ENCODE results near the gene CFAP300.

CFAP300 gene

GRCh38 chr11:102071497-102072472 is 24.5 kb downstream of the CFAP300 start:
- in situ Hi-C loops (cut with MboI; ENCODE audit: low sequenced_read_pairs), result no loop called here

GRCh38 chr11:102073253-102073652 is 26.0 kb downstream of the CFAP300 start:
- in situ Hi-C loops (cut with MboI; ENCODE audit: low sequenced_read_pairs), result no loop called here

- in situ Hi-C loops (cut with MboI; ENCODE audit: low sequenced_read_pairs), result no loop called here
Measured at GRCh38 chr11:102079625-102080024, 32.4 kb downstream of the CFAP300 start.

GRCh38 chr11:102081313-102081712 is 34.1 kb downstream of the CFAP300 start:
- in situ Hi-C loops (cut with MboI; ENCODE audit: low sequenced_read_pairs), result no loop called here

- in situ Hi-C loops (cut with MboI; ENCODE audit: low sequenced_read_pairs), result no loop called here
Measured at GRCh38 chr11:102085864-102086551, 38.8 kb downstream of the CFAP300 start.

DNA sequence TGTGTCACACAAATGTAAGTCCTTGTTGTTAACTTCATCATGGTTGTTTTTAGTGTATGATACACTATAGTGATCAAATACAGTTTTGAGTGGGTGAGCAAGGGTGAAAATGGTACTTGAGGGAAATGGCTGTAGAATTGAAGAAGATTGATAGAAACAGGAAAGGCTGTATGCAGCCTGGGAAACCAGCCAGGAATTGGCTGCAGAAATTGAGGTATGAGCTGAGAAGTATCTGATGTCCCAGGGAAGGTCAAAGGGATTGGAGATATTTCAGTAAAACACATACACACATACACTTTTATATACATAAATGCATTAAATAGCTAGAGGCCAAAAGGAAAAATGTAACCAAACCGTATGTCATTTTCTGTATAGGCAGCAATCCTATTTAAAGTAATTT is 49.9 kb downstream of the CFAP300 start:
- in situ Hi-C loops (cut with MboI; ENCODE audit: low sequenced_read_pairs), result no loop called here

- in situ Hi-C loops (cut with MboI; ENCODE audit: low sequenced_read_pairs), result no loop called here
Measured at GRCh38 chr11:102099755-102100154, 52.5 kb downstream of the CFAP300 start.

- in situ Hi-C loops (cut with MboI; ENCODE audit: low sequenced_read_pairs), result no loop called here
Measured at GRCh38 chr11:102108734-102109440, 61.6 kb downstream of the CFAP300 start.

DNA sequence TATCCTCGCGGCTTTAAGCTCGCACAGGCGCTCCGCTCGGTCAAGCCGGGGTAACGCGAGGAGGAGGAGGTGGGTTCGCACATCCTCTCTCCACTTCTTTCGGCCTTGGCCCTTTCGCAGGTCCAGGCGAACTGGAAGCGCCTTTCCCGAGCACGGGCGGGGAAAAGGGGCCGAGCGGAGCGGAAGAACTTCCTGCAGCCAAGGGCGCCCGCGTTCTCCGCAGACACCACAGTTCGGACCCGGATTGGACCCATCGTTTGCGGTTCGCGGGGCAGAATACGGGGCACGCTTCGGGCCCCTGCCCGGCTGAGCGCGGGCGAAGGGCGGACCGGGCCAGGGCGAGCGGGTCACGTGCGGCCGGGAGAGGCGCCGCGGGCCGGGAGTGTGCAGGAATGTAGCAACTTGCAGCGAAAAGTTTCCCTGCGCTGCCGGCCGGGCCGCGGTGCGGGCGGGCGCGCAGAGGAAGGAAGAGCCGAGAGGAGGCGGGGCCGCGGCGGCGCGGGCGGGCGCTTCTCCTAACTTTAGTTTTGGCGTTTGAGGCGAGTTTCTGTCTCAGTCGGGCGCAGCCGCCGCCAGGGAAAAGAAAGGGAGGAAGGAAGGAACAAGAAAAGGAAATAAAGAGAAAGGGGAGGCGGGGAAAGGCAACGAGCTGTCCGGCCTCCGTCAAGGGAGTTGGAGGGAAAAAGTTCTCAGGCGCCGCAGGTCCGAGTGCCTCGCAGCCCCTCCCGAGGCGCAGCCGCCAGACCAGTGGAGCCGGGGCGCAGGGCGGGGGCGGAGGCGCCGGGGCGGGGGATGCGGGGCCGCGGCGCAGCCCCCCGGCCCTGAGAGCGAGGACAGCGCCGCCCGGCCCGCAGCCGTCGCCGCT is 62.9 kb downstream of the CFAP300 start, which contains the start of gene YAP1:
Gene YAP1 (plus strand): TSS at position 552 of the 865 bp plus-strand sequence. CDS start 402 bp downstream, outside the sequence.
- in situ Hi-C loops (cut with MboI; ENCODE audit: low sequenced_read_pairs), result no loop called here

GRCh38 chr11:102110761-102111010 is 63.4 kb downstream of the CFAP300 start:
- in situ Hi-C loops (cut with MboI; ENCODE audit: low sequenced_read_pairs), result no loop called here

GRCh38 chr11:102111011-102111786 is 64.0 kb downstream of the CFAP300 start:
- in situ Hi-C loops (cut with MboI; ENCODE audit: low sequenced_read_pairs), result no loop called here

GRCh38 chr11:102111787-102112508 is 64.7 kb downstream of the CFAP300 start:
- in situ Hi-C loops (cut with MboI; ENCODE audit: low sequenced_read_pairs), result no loop called here

DNA sequence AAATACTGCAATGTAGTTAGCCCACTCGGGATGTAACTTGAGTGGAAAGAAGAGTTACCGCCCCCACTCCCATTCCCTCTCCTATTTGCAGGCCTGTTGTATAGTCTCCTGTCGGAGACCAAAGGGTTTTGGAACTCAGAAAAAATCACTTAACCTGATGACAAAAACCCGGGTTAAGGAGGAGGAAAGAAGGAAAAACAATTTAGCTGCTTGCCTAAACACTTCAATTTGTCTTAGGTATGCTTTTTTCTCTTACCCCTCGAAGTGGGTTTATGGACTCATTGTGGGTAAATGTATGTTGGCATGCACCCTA is 65.2 kb downstream of the CFAP300 start:
- in situ Hi-C loops (cut with MboI; ENCODE audit: low sequenced_read_pairs), result no loop called here

DNA sequence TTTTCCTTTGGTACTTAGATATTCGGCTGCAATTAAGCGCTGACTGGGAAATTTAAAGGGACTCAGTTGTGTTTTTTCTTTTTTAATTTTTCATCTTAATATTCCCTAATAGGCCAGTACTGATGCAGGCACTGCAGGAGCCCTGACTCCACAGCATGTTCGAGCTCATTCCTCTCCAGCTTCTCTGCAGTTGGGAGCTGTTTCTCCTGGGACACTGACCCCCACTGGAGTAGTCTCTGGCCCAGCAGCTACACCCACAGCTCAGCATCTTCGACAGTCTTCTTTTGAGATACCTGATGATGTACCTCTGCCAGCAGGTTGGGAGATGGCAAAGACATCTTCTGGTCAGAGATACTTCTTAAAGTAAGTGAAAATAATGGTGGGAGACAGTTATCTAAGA is 66.8 kb downstream of the CFAP300 start:
- in situ Hi-C loops (cut with MboI; ENCODE audit: low sequenced_read_pairs), result no loop called here

- in situ Hi-C loops (cut with MboI; ENCODE audit: low sequenced_read_pairs), result no loop called here
Measured at GRCh38 chr11:102115557-102115956, 68.3 kb downstream of the CFAP300 start.

GRCh38 chr11:102116453-102117205 is 69.4 kb downstream of the CFAP300 start:
- in situ Hi-C loops (cut with MboI; ENCODE audit: low sequenced_read_pairs), result no loop called here

DNA sequence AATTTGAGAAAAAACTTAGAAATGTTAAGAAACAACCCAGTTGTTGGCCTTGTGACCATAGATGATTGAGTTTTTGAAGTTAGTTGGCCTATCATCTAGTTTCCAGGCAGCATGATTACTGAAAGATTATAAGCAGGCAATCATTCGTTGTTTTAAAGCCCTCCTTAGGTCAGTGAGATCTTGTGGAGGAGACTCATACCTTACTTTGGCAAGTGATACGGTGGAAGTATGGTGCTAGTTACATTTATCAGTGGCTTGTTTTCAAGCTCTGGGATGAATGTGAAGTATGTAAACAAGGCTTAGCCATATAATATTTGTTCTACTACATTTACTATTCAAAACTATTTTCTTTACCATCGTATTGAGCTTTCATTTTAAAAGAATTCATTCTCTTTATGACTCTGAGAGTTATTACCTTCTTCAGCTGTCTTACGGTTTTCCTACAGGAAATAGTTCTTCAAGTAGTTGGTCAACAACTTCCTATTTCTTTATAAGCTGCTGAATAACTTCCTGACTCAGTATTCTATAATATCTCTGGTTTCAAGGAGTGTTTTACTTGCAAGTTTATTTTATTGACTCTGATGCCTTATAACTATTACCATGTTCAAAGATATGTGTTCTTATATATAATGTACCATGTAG is 70.4 kb downstream of the CFAP300 start:
- in situ Hi-C loops (cut with MboI; ENCODE audit: low sequenced_read_pairs), result no loop called here

- in situ Hi-C loops (cut with MboI; ENCODE audit: low sequenced_read_pairs), result no loop called here
Measured at GRCh38 chr11:102118937-102119336, 71.7 kb downstream of the CFAP300 start.

Measured in HL-60/S4 treated with phorbol 12-myristate 13-acetate at 8.2 ng/mL for 4 days and 3 days (cell line).